GM21723 (cell line): ENCODE measurements around the gene LEP.
"Not testable (repeated sequence)": the region's sequence is repeated elsewhere in the genome, so short reads cannot be mapped to it uniquely, and the experiment has no call there.

ENCODE experiments used
- ATAC-seq: cut with Tn5 transposase; IDR thresholded peaks from one replicate; pipeline ENCODE4 v1.9.1; 2021; ENCODE audit warnings: mild to moderate bottlenecking, moderate library complexity; ENCODE audit not compliant: unreplicated experiment

The LEP gene

DNA sequence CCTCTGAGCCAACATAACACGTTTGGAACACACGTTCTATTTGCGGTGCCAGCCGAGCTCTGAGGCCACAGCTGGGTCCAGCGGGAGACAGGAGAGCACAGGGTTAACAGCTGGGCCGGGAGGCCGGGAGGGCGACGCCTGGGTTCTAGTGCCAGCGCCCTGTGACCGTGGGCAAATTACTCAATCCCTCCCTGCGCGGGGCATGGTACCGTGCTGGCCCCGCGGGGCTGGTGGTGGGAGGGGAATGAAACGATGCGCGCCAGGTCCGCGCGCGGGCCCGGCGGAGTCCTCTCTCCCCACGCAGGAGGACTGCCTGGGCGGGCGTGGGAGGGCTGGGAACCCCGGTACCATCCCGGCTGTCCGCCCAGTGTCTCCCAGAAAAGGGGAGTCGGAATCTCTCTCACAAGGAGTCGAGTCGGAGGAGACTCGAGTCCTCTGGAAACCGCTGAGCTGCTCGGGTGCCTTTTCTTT, 30.4 kb downstream of the LEP start:
- ATAC-seq = no peak

GRCh38 chr7:128271942-128272481, 30.9 kb downstream of the LEP start:
- no peak for ATAC-seq

- ATAC-seq = no peak
Observed at GRCh38 chr7:128274246-128274883, 33.3 kb downstream of the LEP start.

DNA sequence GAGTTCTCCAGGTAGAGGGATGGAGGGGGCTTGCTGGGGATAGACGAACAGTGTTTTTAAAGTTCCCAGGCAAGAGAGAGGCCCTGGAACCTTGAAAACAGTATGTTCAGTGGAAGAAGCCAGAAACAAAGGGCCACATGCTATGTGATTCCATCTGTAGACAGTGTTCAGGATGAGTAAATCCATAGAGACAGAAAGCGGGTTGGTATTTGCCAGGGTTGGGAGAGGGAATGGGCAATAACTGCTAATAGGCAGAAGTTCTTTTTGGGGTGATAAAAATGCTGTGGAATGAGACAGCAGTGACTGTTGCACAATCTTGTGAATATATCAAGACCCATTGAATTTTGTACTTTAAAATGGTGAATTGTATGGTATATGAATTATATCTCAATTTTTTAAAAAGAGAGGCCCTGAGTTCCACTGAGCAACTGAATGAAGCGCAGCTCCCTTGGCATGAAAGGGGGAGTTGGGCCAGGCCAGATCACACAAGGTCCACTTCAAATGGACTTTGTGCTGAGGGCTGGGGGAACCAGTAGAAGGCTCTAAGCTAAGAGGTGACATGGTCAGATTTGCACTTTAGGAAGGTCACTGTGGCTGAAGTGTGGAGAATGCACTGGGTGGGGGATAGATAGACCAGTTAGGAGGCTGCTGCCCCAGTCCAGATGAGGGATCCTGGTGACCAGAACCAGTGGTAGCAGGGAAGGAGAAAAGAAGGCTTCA, 34.0 kb downstream of the LEP start:
- no peak for ATAC-seq

DNA sequence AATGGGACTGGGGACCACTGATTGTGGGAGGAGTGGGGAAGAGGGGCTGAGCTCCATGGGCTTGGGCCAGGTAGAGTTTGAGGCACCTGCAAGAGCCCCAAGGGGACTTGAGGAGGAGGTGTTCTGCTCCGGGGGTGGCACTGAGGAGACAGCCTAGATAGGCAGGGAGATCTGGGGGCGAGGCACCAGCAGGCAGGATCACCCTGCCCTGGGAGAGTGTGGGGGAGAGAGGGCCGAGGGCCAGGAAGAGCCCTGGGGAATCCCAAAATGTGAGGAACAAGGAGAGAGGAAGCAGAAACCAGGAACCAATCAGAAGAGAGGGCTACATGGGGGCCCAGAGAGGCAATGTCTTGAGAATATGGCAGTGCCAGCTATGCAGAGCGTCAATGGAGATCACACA, 34.6 kb downstream of the LEP start:
- ATAC-seq = no peak

DNA sequence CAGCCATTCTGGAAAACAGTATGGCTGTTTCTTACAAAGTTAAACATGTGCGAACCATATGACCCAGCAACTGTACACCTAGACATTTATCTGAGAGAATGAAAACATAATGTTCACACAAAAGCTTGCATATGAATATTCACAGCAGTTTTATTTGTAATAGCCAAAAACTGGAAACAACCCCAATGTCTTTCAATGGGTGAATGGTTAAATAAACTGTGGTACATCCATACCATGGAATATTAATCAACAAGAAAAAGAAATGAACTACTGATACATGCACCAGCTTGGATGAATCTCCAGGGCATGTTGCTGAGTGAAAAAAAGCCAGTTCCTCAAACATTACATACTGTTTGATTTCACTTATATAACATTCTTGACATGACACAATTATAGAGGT, 37.3 kb downstream of the LEP start:
- ATAC-seq = no peak

DNA sequence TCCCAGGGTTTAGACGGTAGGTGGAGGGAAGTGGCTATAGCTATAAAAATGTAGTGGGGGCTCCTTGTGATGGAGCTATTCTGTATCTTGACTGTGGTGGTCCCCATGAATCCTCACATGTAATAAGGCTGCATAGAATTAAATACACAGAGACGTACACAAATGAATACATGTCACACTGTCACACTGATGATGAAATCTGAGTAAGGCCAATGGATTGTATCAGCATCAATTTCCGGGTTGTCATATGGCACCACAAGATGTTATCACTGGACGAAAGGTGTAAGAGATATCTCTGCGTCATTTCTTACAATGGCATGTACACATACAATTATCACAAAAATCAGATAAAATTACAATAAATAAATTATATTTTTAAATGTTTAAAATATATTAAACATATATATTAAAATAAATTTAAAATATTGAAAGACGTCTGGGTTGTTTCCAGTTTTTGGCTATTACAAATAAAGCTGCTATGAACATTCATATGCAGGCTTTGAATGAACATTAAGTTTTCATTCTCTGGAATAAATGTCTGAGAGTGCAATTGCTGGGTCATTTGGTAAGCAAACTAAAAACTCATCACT, 38.1 kb downstream of the LEP start:
- ATAC-seq = no peak

DNA sequence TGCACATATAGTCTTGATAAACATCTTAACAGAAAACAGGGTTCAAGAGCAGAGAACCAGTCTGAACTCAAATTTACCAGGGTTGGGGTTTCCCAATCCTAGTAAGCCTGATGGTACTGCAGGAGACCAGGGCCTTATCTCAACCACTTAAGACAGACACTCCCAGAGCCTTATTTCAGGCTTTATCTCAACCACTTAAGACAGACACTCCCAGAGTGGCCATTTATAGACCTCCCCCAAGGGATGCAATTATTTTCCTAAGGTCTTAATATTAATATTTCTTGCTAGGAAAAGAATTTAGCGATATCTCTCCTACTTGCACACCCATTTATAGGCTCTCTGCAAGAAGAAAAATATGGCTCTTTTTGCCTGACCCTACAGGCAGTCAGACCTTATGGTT, 39.4 kb downstream of the LEP start:
- not testable (repeated sequence) for ATAC-seq

DNA sequence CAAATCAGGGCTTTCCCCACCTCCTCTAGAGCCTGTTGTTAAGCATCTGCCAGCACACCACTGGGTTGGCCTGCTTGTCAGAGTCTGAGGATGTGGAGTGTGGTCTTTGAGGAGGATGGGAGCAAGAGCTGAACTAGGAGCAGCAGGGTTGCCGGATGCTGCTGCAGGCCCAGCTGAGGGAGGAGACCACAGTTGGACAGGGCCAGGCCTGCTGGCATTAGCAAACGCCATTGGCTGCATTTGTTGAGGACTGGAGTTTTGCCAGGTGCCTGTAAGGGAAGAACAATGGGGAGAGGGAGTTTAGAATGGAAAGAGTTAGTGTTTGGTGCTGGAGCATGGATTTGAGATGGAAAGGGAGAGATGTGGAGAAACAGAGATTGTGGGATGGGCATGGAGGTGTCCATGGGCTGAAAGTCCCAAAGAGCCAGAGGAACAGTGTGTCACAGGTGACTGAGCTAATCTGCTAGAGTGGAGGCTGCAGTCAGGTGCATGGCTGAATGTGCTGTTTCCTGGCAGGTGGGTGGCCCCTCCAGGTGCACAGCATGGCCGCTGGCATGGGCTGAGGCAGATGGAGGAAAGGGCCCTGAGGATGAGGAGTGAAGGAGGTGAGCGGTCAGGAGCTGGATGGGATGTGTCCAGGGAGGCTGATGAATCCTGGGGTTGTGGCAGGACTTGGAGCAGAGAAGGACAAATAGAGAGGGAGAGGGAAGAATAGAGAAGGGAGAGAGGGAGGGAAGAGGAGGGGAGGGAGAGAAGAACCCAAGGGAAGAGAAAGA, 40.7 kb downstream of the LEP start:
- ATAC-seq = no peak

DNA sequence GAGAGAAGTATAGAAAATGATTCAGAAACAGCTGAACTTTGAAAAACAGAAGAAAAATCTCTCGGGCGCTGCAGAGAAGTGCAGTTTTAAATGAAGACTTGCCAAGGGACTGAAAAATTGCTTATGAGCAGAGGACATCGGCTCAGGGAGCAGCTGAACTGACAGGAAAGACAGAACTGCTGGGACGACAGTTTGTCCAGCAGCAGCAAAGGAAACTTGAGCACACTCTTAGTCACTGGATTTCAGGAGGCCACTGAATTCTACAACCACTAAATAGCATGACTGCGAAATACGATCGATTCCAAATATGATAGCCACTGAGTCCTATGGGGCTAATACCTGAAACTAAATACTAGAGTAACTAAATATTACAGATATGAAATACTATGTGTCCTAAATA, 43.0 kb downstream of the LEP start:
- no peak for ATAC-seq

GRCh38 chr7:128287556-128287955, 46.5 kb downstream of the LEP start:
- no peak for ATAC-seq

DNA sequence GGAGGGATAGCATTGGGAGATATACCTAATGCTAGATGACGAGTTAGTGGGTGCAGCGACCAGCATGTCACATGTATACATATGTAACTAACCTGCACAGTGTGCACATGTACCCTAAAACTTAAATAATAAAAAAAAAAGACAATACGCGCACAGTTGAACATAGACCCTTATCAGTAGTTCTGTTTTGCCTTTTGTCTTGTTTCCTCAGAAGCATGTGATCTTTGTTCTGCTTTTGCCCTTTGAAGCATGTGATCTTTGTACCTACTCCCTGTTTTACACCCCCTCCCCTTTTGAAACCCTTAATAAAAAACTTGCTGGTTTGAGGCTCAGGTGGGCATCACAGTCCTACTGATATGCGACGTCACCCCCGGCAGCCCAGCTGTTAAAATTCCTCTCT, 56.9 kb downstream of the LEP start:
- not testable (repeated sequence) for ATAC-seq

GRCh38 chr7:128299109-128299607, 58.1 kb downstream of the LEP start:
- ATAC-seq = no peak

DNA sequence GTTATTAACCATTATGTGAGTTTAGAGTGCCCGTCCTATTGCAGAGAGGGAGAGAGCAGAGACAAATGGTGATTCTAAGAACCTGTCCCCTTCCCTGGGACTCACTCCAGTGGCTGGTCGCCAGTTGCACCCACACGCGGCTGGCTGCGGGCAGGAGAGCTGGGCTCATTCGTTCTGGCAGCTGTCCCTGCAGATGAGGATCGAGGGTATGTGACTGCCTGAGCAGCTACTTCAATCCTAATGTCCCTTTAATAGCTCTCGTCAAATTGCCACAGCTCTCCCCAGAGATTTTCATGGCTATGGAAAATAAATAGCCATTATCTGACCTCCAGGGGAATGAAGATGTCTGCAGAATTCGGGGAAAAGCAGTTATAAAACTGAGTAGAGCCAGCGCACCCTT, 61.1 kb downstream of the LEP start:
- ATAC-seq = no peak

DNA sequence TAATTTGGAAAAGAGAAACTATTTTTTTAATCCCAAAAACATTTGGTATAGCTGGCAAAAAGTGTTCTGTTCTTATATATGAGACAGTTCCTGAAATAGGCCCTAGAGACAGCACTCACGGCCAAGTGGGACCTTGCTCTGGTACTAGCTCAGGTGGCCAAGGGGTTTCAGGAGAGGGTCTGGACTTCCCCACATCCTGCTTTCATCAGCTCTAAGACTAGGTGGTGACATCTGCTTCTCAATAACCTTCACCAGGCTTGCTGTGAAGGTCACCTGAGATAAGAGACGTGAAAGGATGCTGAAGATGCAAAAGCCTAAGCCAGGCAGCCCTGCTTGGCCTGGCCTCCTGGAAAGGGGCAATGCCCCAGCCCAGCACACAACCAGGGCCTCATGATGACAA, 62.1 kb downstream of the LEP start:
- ATAC-seq = no peak

DNA sequence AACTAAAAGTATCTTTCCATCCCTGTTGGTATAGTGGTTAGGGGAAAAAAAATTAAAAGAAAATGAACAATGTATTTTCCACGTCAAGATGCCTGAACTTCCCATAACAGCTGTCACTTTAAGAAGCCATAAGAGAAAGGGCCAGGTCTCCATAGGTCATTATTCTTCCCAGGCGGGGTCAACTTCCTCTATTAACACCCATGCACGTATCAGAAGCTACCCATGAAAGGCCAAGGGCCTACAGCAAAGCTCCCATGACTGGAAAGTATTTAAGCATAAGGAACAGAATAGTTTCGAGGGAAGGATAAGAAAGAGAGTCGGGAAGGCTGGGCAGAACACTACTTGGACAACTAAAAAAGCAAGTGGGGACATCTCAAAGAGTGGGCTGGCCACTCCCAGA, 62.6 kb downstream of the LEP start:
- no peak for ATAC-seq

DNA sequence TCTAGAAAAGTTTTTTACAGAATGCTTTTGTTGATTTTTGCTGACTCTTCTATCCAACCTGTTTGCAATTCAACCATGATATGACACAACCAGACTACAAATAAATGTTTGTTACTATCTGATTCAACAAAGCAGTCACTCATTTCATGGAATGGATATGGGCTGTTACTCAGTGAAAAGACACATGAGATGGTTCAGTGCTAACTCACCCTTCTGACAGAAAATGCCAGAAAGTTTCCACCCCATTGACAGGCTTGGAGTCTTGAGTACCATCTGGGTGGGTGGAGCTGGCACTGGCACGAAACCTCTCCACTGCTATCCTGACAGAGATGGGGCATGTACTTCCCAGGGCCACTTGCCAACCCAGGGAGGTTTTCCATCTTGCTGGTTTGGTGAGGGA, 63.1 kb downstream of the LEP start:
- ATAC-seq = no peak

DNA sequence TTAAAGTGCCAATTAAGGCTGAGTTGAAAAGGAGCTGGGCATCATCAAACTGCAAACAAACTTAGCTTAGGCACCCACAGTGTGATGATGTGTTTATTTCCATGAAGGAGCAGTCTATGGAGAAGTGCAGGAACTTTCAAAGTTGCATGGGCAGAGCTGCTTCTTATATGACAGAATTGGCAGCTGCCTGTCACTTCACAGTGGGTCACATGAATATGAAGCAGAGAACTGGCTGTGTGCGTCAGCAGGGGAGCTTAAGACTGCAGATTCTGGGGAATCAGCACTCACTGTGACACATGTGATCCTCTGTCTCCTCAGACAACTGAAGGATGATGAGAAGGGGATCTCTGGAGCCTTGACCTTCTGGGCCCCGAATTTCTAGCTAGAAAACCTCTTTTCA, 66.0 kb downstream of the LEP start:
- ATAC-seq = no peak
